GM13976 (cell line): ENCODE measurements around the gene ATP6V0D1.

Source experiments
- DNase-seq: peaks from one replicate; pipeline ENCODE4 v3.0.0; 2012; ENCODE audit warnings: low spot score
- CTCF ChIP-seq: IDR thresholded peaks from 2 replicates; pipeline ENCODE4 v1.5.1; 2012; ENCODE audit warnings: borderline replicate concordance, mild to moderate bottlenecking; ENCODE audit not compliant: insufficient read depth; ENCODE audit errors: extremely low read depth, missing control alignments, control extremely low read depth
- in situ Hi-C: fragments of 300-500 bp; cut with MboI; formaldehyde crosslinking; loops from one replicate; pipeline ENCODE4 v1.12.0; 2022; ENCODE audit warnings: low sequenced_read_pairs, mixed read lengths, inconsistent platforms; ENCODE audit not compliant: unreplicated experiment

The ATP6V0D1 gene

GRCh38 chr16:67474551-67475455 lies 6.2 kb downstream of the ATP6V0D1 start:
- DNase-seq = no peak
- in situ Hi-C loops = no loop called here
- TF ChIP-seq CTCF = no peak

GRCh38 chr16:67471758-67472384 lies 9.1 kb downstream of the ATP6V0D1 start:
- TF ChIP-seq CTCF = no peak
- in situ Hi-C loops = no loop called here
- no peak for DNase-seq

- DNase-seq = no peak
- in situ Hi-C loops = no loop called here
- no peak for TF ChIP-seq CTCF
Measured at GRCh38 chr16:67470359-67470758, 10.6 kb downstream of the ATP6V0D1 start.

- in situ Hi-C loops = no loop called here
- TF ChIP-seq CTCF = no peak
Measured at GRCh38 chr16:67468731-67469130, 12.2 kb downstream of the ATP6V0D1 start.

GRCh38 chr16:67466581-67466980 lies 14.4 kb downstream of the ATP6V0D1 start:
- no peak for TF ChIP-seq CTCF
- DNase-seq = no peak
- in situ Hi-C loops = no loop called here

More at GRCh38 chr16:67468731-67469130, 12.2 kb downstream of the ATP6V0D1 start:
- no peak for DNase-seq

GRCh38 chr16:67464565-67464964 lies 16.4 kb downstream of the ATP6V0D1 start:
- no peak for DNase-seq
- in situ Hi-C loops = no loop called here
- no peak for TF ChIP-seq CTCF

GRCh38 chr16:67463691-67464090 lies 17.3 kb downstream of the ATP6V0D1 start:
- DNase-seq = no peak
- no peak for TF ChIP-seq CTCF
- in situ Hi-C loops = no loop called here
